NCI-H1048 (cell line): Measurements from ENCODE around the gene CALHM1.

Experiments used
- DNase-seq: peaks from one replicate; lab custom pipeline; 2025; lab: John Stamatoyannopoulos, UW

Gene CALHM1

DNA sequence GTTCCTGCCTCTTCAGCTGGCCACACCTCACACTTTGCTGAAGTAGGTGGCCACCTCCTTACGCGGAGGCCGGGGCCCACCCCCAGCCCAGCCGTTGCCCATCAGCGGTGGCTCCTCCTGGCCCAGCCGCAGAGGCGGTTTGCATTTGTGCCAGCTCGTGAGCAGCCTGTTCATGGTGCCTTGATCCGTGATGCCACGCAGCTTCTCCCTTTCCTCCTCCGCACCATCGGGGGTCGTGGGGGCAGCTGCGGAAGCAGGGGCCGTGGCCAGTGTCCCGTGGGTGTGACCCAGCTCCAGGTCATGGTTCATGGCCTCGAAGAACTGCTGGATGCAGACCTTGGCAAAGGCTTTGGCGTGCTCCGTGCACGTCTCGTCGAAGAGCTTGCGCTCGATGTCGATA is 3.5 kb downstream of the CALHM1 start:
- DNase-seq = no peak

DNA sequence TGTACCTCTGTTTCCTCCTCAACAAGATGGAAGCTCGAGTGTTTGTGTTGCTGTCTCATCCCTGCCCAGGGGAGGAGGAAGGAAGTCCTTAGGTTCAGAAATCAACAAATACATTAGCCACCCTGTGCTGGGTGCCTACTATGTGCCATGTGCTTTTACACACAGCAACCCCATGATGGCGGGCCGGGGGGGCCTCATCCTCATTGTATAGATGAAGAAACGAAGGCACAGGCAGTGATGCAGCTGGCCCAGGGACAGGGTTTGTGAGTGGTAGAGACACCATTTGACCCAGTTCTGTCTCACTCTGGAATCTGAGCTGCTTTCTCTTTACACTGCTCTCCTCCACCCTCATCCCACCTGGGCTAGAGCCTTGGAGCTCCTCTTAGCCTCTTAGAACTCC is 4.7 kb downstream of the CALHM1 start:
- DNase-seq = no peak

DNA sequence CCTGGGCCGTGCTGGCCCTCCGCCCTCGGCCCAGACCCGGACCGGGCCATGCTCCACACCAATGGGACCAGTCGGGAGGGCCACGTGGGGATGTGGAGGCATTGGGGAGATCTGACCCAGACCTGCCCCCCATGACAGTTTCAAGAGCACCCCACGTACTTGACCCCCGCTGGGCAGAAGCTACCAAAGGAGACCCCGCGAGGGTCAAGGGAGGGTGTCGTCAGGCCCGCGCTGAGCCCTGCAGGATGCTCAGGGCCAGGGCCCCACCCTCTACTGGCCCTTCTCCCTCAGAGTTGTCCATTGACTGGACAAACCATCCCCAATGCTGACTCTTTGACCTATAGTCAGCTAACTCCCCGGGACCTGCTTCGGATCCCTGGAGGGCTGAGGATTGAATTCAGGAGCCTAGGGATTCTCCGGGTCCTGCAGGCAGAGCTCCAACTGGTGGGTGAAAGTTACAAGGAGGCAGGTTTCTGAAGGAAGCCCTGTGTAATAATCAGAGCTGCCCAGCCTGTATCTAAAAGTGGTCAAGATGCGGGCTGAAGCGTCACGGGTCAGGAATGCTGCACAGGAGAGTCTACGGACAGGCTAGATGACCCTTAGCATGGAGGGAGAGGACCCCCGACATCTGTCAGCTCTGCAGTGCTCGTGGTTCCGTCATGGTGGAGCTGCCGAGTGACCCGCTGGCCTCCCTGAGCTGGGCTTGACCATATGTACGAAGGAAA is 6.0 kb downstream of the CALHM1 start:
- DNase-seq = no peak

- no peak for DNase-seq
Observed at GRCh38 chr10:103451831-103452505, 6.7 kb downstream of the CALHM1 start, which contains the start of gene CALHM2. TSS of gene CALHM2 (minus strand) at chr10:103452370. CDS start at chr10:103449941, 2,429 bp downstream.

DNA sequence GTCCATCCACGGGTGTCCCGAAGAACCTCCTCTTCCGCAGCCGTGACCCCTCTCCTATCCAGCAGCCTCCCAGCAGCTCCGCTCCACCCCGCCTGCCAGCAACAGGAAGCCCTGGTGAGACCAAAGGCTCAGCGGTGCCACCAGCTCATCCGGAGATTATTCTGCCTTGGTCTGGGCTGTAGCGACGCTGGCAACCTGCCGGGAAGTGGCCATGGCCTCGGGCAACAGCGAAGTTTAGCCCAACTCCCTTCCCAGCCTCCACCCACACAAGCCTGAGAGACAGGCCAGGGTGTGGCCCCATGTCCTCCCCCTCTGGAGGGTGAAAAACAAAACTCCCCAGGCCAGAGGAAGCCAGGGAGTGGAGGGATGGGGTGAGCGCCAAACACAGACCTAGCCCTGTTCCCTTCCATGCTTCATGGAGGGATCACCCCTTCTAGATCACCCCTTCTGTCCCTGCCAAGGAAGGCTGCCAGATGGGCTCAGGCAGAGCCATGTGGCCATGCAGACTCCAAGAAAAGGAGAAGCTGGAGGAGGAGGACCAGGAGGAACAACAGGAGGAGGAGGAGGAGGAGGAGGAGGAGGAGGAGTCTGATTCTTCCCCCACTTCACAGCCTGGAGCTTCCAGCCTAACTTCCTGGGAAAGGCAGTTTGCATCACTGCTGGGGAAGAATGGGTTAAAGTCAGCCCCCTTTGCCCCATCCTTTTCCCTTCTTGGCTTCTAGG is 7.4 kb downstream of the CALHM1 start:
- no peak for DNase-seq

DNA sequence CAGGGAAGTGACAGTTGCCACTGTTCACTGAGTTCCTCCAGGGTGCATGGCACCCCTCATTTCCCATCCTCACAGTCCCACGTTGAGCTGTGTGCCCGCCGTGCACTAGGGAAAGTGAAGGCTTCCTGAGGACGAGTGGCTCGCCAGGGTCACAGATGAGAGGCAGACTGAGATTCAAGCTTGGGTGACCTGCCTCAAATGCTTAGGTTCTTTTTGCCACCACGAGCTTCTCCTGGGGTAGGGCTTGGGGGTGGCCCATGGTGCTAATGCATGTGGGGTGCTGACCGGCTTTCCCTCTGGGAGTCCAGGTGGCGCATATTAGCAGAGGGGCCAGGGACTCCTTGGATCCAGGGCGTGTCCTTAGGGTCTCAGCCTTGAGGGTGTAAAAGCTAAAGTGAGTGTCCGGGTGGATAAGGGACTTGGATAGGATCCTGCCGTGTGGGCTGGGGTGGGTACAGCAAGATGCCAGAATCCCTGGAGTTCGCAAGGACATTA is 8.5 kb downstream of the CALHM1 start:
- no peak for DNase-seq

GRCh38 chr10:103449208-103450144 is 9.2 kb downstream of the CALHM1 start:
- DNase-seq = no peak

- no peak for DNase-seq
Observed at GRCh38 chr10:103448746-103449145, 10.0 kb downstream of the CALHM1 start.

DNA sequence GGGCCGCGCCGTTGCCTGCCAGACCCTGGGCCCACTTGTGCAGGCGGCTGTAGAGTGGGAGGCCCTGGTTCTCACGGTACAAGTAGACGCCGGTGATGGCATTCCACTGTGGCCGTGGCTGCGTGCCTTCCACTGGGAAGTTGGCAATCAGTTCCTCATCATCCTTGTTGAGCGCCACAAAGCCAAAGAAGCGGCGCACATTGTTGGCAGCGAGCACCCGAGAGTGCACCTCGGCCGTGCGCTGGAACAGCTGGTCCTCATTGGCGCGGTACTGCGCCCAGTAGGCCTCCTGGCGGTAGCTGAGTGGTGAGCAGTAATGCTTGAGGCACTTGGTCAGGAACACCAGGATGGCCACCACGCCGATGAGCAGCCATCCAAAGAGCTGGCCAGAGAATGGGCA is 11.5 kb downstream of the CALHM1 start:
- DNase-seq = no peak

DNA sequence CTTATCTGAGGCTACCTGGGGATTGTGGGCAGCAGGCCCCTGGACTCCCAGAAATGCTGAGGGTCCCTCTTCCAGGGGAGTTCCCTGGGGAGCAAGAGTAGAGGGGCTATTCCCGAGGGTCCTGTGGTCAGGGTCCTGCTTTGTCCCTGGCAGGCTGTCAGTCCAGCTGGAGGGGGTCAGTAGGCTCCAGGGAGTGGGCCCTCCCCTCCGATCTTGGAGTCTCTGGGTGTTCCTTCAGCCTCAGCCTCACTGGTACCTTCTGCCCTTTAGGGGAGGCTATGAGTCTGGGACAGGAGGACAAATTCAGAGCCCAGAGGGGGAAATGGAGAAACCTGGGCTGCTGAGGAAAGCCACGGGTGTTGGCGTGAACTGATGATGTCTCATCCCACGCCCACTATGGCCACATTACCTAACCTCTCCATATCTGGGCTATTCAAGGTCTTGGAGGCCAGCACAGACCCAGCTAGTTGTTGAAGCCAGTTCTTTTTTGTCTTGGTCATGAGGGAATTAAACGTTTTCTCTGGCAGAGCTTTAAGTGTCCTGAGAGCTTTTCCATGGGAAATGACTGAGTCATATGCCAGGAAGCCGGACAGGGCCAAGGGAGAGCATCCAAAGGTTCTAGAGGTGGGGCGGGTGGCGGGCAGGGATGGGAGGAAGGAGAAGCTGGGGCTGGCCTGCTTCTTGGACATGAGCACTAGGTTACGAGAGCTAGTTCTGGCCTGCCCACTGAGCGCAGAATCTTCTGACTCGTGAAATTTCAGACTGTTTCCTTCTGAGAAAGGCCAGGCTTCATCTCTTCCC is 12.7 kb downstream of the CALHM1 start:
- no peak for DNase-seq

DNA sequence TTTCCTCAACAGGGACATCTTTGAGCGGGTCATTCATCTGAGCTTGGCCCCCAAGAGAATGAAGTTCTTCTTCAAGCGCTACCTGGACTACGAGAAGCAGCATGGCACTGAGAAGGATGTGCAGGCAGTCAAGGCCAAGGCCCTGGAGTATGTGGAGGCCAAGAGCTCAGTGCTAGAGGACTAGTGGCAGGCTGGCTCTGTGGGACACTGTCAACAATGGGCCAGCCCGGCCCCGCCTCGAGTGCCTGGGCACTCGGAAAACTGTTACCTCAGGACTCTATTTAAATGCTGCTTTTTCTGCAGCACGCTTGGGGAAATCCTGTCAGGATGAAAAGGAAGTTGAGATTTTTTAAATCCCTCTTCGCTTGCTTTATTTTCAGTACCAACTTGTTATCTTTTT is 13.3 kb downstream of the CALHM1 start:
- DNase-seq = no peak

- DNase-seq = no peak
Observed at GRCh38 chr10:103444478-103444877, 14.2 kb downstream of the CALHM1 start.

DNA sequence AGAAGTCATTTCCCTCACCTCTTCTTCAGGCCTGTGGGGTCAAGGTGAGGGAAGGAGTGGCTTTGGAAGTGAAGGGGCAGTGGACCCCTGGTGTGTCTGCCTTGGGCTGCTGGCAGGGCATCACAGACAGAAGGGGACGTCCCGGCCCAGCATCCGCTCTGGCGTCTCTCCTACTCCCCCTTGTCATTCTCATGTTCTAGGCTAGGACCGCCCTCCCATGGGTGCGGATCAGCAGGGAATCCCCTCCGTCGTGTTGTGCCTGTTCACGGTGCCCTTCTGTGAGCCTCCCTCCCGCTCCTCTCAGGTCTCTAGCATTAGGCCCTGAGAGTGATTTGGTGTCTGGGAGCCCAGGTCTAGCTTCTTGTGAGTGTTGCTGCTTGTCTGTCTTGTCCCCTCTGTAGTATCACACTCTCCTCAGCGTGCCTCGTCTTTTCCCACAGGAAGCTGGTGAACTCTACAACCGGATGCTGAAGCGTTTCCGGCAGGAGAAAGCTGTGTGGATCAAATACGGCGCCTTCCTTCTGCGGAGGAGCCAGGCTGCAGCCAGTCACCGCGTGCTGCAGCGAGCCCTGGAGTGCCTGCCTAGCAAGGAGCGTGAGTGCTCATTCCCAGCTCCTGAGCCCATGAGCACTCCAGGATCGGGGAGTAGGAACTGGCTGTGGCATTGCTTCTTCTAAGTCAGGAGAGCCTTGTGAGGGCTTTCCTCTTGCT is 15.1 kb downstream of the CALHM1 start:
- DNase-seq = no peak

- no peak for DNase-seq
Observed at GRCh38 chr10:103442031-103442461, 16.7 kb downstream of the CALHM1 start.

GRCh38 chr10:103441611-103442010 is 17.1 kb downstream of the CALHM1 start:
- no peak for DNase-seq

GRCh38 chr10:103441206-103441605 is 17.5 kb downstream of the CALHM1 start:
- DNase-seq = no peak

GRCh38 chr10:103440416-103440815 is 18.3 kb downstream of the CALHM1 start:
- no peak for DNase-seq

DNA sequence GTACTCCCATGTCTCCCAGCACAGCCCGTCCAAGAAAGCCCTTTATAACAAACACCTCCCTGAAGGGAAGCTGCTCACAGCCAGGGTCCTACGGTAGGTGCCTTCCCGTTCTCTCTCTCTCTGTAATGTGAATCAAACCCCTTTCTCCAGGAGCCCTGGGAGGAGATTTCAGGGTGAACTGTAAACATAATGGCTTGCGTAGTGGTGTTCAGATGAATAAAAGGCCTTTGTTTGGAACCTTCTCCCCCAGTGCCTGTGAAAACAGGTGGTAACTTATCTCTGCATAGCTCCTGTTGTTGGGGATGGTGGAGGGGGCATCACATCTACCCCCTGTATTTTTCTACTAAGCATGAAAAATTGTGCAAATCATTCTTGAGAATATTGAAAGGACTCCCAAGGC is 18.9 kb downstream of the CALHM1 start:
- no peak for DNase-seq

DNA sequence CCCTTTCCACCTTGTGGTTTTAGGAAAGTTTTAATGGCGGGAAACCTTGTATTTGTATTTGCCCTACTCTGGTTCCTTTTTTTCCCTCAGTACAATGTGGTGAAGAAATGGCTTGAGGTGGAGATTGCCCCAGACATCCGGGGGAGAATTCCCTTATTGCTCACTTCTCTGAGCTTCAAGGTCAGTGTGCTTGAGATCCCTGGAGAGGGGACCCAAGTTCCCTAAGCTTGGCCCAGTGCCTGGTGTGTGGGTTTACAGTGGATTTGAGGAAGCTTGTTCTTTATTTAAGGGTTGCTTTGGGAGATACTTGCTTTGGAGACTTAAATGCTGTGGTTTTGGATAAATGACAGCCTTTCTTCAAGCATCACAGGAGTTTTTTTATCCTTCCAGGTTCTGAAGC is 24.8 kb downstream of the CALHM1 start:
- DNase-seq = no peak

- DNase-seq = no peak
Observed at GRCh38 chr10:103431902-103432301, 26.8 kb downstream of the CALHM1 start.
